GDM1 (cell line): ENCODE results near the gene MCF2L.
"Not testable (repeated sequence)": the region's sequence is repeated elsewhere in the genome, so short reads cannot be mapped to it uniquely, and the experiment has no call there.

Source experiments
- DNase-seq: peaks from one replicate; lab custom pipeline; 2025; lab: John Stamatoyannopoulos, UW

Gene MCF2L, protein sequence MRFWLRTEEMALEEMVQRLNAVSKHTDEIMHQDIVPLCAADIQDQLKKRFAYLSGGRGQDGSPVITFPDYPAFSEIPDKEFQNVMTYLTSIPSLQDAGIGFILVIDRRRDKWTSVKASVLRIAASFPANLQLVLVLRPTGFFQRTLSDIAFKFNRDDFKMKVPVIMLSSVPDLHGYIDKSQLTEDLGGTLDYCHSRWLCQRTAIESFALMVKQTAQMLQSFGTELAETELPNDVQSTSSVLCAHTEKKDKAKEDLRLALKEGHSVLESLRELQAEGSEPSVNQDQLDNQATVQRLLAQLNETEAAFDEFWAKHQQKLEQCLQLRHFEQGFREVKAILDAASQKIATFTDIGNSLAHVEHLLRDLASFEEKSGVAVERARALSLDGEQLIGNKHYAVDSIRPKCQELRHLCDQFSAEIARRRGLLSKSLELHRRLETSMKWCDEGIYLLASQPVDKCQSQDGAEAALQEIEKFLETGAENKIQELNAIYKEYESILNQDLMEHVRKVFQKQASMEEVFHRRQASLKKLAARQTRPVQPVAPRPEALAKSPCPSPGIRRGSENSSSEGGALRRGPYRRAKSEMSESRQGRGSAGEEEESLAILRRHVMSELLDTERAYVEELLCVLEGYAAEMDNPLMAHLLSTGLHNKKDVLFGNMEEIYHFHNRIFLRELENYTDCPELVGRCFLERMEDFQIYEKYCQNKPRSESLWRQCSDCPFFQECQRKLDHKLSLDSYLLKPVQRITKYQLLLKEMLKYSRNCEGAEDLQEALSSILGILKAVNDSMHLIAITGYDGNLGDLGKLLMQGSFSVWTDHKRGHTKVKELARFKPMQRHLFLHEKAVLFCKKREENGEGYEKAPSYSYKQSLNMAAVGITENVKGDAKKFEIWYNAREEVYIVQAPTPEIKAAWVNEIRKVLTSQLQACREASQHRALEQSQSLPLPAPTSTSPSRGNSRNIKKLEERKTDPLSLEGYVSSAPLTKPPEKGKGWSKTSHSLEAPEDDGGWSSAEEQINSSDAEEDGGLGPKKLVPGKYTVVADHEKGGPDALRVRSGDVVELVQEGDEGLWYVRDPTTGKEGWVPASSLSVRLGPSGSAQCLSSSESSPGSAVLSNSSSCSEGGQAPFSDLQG

DNA sequence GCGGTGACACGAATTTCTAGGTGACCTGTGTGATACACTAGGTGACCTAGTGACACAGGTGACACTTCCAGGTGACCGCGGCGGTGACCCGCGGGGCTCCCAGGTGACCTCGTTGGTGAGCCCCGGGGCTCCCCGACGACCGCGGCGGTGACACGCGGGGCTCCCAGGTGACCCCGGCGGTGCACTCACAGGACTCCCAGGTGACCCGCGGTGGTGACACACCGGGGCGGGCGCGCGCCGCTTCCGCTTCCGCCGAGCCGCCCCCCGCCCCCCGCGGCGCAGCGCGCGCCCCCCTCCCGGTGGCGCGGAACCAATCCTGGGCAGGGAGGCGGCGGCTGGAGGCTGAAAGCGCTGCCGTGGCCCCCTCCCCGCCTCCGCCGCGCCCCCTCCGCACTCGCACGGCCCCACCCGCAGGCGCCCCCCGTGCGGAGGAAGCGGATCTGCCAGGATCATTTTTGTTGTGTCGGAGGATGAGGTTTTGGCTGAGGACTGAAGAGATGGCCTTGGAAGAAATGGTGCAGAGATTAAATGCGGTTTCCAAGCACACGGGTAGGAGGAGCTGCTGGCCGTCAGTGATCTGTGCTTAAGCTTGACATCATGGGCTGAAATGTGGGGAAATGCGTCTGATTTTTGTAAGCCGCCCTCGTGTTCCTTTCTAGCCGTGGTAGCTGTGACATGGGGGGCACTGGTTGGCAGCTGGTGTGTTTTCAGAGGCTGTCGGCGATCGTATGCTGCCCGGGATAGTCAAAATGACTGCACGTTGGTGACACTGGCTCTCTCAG lies at the start of gene MCF2L:
Gene MCF2L, plus strand, starts transcription at position 305 of the 782 bp plus-strand sequence. Its CDS starts 166 bp downstream, at position 471.
- no peak for DNase-seq

GRCh38 chr13:112923962-112924361 lies 45.1 kb upstream of the MCF2L start:
- no peak for DNase-seq

GRCh38 chr13:112924365-112924764 lies 44.6 kb upstream of the MCF2L start:
- no peak for DNase-seq

GRCh38 chr13:112926003-112926402 lies 43.0 kb upstream of the MCF2L start:
- DNase-seq = no peak

- no peak for DNase-seq
These were observed 42.0 kb upstream of the MCF2L start for GRCh38 chr13:112926993-112927392.

GRCh38 chr13:112928020-112928971 lies 40.7 kb upstream of the MCF2L start:
- DNase-seq = no peak

DNA sequence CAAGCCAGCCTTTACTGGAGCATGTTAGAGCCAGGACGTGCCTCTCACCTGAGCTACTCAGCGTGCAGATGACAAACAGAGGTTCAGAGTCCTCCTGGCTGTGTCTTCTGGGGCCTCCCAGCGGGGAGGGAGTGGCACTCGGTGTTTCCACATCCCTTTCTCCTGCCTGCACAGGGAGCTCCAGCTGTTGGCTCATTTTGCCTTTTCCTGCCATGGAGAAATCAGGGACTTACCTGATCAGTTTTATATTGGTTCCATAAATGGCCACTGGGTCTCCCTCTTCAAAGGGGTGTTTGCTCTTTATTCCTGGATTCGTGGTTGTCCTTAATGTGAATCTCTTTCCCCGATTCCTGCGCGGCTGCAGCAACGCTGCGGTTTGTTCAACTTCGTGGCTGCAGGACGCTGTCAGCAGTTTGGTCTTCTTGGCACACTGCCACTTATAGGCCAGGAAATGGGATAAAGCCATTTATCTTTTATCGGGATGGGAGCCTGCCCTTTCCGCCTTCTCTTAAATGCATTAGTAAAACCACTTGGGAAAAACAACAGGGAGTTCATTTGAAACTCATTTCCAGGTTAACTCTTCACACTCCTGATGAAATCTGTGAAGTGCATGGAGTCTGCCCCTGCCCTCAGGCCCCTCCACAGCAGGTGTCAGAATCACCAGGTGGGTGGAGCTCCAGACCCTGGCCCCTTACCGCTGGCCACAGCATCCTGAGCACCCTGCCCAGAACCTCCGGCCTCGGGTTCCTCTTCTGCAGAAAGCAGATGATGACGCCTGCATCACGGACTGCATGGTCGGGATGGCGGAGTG lies 39.8 kb upstream of the MCF2L start:
- DNase-seq = peak; percentile 55

GRCh38 chr13:112929783-112930055 lies 39.3 kb upstream of the MCF2L start:
- DNase-seq = no peak

DNA sequence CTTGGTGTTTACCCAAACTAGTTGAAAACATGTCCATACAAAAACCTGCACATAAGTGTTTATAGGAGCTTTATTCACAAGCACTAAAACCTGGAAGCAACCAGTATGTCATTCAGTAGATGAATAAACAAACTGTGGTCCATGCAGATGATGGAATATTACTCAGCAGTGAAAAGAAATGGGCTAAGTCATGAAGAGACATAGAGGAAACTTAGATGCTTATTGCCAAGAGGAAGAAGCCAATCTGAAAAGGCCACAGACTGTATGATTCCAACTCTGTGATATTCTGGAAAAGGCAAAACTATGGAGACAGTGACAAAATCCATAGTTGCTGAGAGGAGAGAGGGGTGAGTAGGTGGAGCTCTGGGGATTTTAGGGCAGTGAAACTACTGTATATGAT lies 38.8 kb upstream of the MCF2L start:
- DNase-seq = no peak

DNA sequence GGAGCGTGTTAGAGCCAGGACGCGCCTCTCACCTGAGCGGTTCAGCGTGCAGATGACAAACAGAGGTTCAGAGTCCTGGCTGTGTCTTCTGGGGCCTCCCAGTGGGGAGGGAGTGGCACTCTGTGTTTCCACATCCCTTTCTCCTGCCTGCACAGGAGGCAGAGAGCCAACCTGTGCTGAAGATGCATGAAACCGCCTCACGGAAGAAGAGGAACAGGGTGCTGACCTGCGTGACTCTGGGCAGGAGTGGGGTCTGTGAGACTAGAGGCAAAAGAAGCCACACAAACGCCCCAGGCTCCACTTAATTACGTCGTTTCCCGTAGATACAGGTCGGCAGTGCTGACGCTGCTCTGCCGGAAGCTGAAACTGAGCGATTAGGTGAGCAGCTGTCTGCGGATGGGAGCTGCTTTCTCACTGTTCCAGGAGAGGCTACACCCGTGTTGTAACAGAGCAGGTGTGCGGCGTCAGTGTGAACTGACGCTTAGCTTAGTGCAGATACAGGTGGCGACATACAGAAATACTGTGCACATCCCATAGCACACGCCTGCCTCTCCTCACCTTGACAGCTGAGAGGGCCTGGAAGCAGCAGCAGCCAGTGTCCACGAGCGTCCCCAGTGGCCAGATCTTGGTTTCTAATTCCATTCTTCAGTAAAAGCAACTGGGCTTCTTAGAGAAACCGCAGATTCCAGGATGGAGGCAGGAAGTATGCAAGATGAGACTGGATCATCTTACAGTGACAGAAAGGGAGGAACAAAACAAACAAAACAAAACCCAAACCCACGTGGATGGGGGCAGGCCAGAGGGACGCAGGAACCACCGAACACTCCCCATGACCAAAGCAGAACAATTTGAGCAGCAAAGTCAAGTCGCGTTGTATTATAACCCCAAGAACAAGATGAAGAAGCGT lies 37.7 kb upstream of the MCF2L start:
- no peak for DNase-seq

GRCh38 chr13:112932971-112933370 lies 36.0 kb upstream of the MCF2L start:
- no peak for DNase-seq

DNA sequence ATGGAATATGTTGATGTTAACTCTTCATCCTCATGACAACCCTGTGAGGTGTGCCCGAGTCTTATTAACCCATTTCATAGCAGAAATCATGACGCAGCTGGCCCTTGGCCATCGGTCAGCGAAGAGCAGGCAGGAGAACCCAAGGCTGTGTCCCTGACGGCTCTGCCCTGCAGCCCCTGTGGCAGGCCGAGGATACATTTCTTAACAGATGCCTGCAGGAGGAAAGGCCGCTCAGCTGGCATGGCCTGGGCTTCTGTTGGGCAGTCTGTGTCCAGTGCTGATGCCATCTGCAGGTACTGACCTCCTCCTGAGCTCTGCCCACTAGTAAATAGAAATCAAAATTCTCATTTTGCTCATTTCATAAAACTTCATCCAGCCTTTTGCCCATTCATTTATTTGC lies 35.4 kb upstream of the MCF2L start:
- no peak for DNase-seq

- no peak for DNase-seq
These were observed 34.9 kb upstream of the MCF2L start for GRCh38 chr13:112934078-112934477.

- DNase-seq = no peak
These were observed 30.3 kb upstream of the MCF2L start for GRCh38 chr13:112938680-112939079.

GRCh38 chr13:112940236-112940635 lies 28.8 kb upstream of the MCF2L start:
- no peak for DNase-seq

DNA sequence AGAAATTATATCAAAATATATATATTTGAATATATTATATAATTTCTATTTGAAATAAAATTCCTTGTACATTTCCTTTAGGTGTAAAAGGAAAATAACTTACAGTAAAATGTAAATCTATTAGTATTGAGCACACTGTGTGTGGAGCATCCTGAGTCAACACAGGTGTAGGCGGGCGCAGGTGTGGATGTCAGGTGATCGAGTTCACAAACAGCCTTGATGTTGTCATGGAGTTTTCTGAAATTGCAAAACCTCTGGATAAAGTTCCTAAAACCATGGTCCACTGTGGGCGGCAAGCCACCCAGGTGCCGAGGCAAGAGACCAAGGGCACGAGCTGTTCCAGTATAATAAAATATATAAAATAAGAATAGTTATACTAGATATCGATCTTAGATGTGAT lies 27.7 kb upstream of the MCF2L start:
- DNase-seq = no peak

- DNase-seq = not testable (repeated sequence)
These were observed 27.2 kb upstream of the MCF2L start for GRCh38 chr13:112941765-112942164.

- peak; percentile 88 for DNase-seq
These were observed 26.2 kb upstream of the MCF2L start for GRCh38 chr13:112942689-112943308.
